Ammon's horn (tissue), 1 donor: ENCODE results near the gene PHF14.
"Not testable (repeated sequence)": the region's sequence is repeated elsewhere in the genome, so short reads cannot be mapped to it uniquely, and the experiment has no call there.

Experiments
- DNase-seq: peaks from one replicate; pipeline ENCODE4 v3.0.0-alpha.2; 2016; ENCODE audit warnings: low spot score

Gene PHF14

GRCh38 chr7:10973061-10973941 is at the start of gene PHF14:
TSS of gene PHF14 (plus strand) at chr7:10973872. CDS start at chr7:10974324, 452 bp downstream.
- DNase-seq = peak; percentile 98

- no peak for DNase-seq
These were observed 49.3 kb upstream of the PHF14 start for GRCh38 chr7:10924370-10924769.

GRCh38 chr7:10928203-10928602 is 45.5 kb upstream of the PHF14 start:
- DNase-seq = not testable (repeated sequence)

GRCh38 chr7:10930551-10930950 is 43.1 kb upstream of the PHF14 start:
- no peak for DNase-seq

- DNase-seq = no peak
These were observed 42.5 kb upstream of the PHF14 start for GRCh38 chr7:10931161-10931560.

GRCh38 chr7:10934292-10934691 is 39.4 kb upstream of the PHF14 start:
- DNase-seq = no peak

- no peak for DNase-seq
These were observed 34.3 kb upstream of the PHF14 start for GRCh38 chr7:10939237-10939910.

- peak; percentile 94 for DNase-seq
These were observed 33.6 kb upstream of the PHF14 start for GRCh38 chr7:10939911-10940703.

- peak; percentile 5 for DNase-seq
These were observed 32.8 kb upstream of the PHF14 start for GRCh38 chr7:10940704-10941355.

GRCh38 chr7:10950494-10950893 is 23.2 kb upstream of the PHF14 start:
- no peak for DNase-seq

GRCh38 chr7:10950974-10951578 is 22.6 kb upstream of the PHF14 start:
- not testable (repeated sequence) for DNase-seq

- no peak for DNase-seq
These were observed 21.1 kb upstream of the PHF14 start for GRCh38 chr7:10952588-10952987.

GRCh38 chr7:10953078-10953750 is 20.5 kb upstream of the PHF14 start:
- DNase-seq = not testable (repeated sequence)

- DNase-seq = no peak
These were observed 17.1 kb upstream of the PHF14 start for GRCh38 chr7:10956528-10956927.

GRCh38 chr7:10960242-10960641 is 13.4 kb upstream of the PHF14 start:
- DNase-seq = not testable (repeated sequence)

GRCh38 chr7:10965016-10965415 is 8.7 kb upstream of the PHF14 start:
- DNase-seq = not testable (repeated sequence)

GRCh38 chr7:10972174-10972573 is 1.5 kb upstream of the PHF14 start:
- no peak for DNase-seq

GRCh38 chr7:10973942-10974911 is 555 bp downstream of the PHF14 start:
- peak; percentile 20 for DNase-seq

GRCh38 chr7:10977113-10977512 is 3.4 kb downstream of the PHF14 start:
- no peak for DNase-seq

- no peak for DNase-seq
These were observed 7.6 kb downstream of the PHF14 start for GRCh38 chr7:10981317-10981716.
